ENCODE measurements around the gene NAA38.
"Not testable (repeated sequence)": the region's sequence is repeated elsewhere in the genome, so short reads cannot be mapped to it uniquely, and the experiment has no call there.

Gene NAA38

GRCh38 chr17:7809791-7810343, 47.5 kb downstream of the NAA38 start:
- H3K4me3 ChIP-seq (ENCODE audit: low read depth, low read length); POLR2A ChIA-PET; H3K9me3 ChIP-seq (ENCODE audit: control insufficient read depth, insufficient read depth, low read depth, low read length); H3K36me3 ChIP-seq (ENCODE audit: control insufficient read depth in 2 of 2, insufficient read depth in 1 of 2, low read length in 2 of 2); H3K4me1 ChIP-seq (ENCODE audit: control insufficient read depth, insufficient read depth, low read length); CTCF ChIA-PET; H3K27ac ChIP-seq (ENCODE audit: extremely low read depth, low read depth, low read length): not testable (repeated sequence)
- peak; percentile 71 for TF ChIP-seq ZNF121 (tag by site-specific recombination; IDR thresholded peaks at IDR 0.05)

GRCh38 chr17:7809086-7809790, 48.1 kb downstream of the NAA38 start:
- Histone ChIP-seq H3K4me1 (ENCODE audit: control insufficient read depth, insufficient read depth, low read length) (no peaks in the 10 kb centered on the region), H3K4me3 (ENCODE audit: low read depth, low read length) (no peak overlapping the region), H3K9me3 (ENCODE audit: control insufficient read depth, insufficient read depth, low read depth, low read length) (no peaks in the 10 kb centered on the region), H3K27ac (ENCODE audit: extremely low read depth, low read depth, low read length) (no peak overlapping the region), H3K36me3 (ENCODE audit: control insufficient read depth in 2 of 2, insufficient read depth in 1 of 2, low read length in 2 of 2) (no peaks in the 10 kb centered on the region)
- ChIA-PET CTCF (interaction anchor here (0.6 to 0.8 kb wide), 2 partner anchors 232 to 344 kb away, joined by 3 to 4 read pairs; no protein-coding TSS in a partner anchor), POLR2A (interaction anchor here (0.6 kb wide), 1 partner anchor 8 kb away, joined by 3 read pairs; no protein-coding TSS in a partner anchor)
- TF ChIP-seq ZNF837 (tag by site-specific recombination; IDR thresholded peaks at IDR 0.05) (no peak), HOXA7 (CRISPR knock-in tag; IDR thresholded peaks at IDR 0.05; ENCODE audit: borderline replicate concordance) (no peak), KLF17 (tag by site-specific recombination; IDR thresholded peaks at IDR 0.05) (no peak), ZNF596 (tag by site-specific recombination; IDR thresholded peaks at IDR 0.05) (no peak), ZNF214 (tag by site-specific recombination; IDR thresholded peaks at IDR 0.05; ENCODE audit: borderline replicate concordance) (no peak), ZNF639 (tag by site-specific recombination; IDR thresholded peaks at IDR 0.05) (no peak), ZNF560 (tag by site-specific recombination; IDR thresholded peaks at IDR 0.05; ENCODE audit: borderline replicate concordance) (no peak), GLIS2 (tag by site-specific recombination; IDR thresholded peaks at IDR 0.05) (no peak), YY2 (tag by site-specific recombination; IDR thresholded peaks at IDR 0.05) (no peak), ZBTB44 (tag by site-specific recombination; IDR thresholded peaks at IDR 0.05) (no peak), RBAK (tag by site-specific recombination; IDR thresholded peaks at IDR 0.05) (no peak), KLF10 (tag by site-specific recombination; IDR thresholded peaks at IDR 0.05) (no peak), ZNF175 (tag by site-specific recombination; IDR thresholded peaks at IDR 0.05) (no peak), ZNF501 (tag by site-specific recombination; IDR thresholded peaks at IDR 0.05) (no peak), ZNF843 (tag by site-specific recombination; IDR thresholded peaks at IDR 0.05) (no peak), ZNF24 (tag by site-specific recombination; IDR thresholded peaks at IDR 0.05) (no peak)

GRCh38 chr17:7807206-7807605, 50.2 kb downstream of the NAA38 start:
- TF ChIP-seq ZNF404 (tag by site-specific recombination; IDR thresholded peaks at IDR 0.05) (no peak), ZFHX2 (tag by site-specific recombination; conservative IDR thresholded peaks at IDR 0.05) (peak; percentile 48), ZNF514 (tag by site-specific recombination; IDR thresholded peaks at IDR 0.05) (no peak), EGR2 (tag by site-specific recombination; IDR thresholded peaks at IDR 0.05; ENCODE audit: low read depth) (peak; percentile 71), ATF2 (tag by site-specific recombination; IDR thresholded peaks at IDR 0.05; ENCODE audit: low read depth) (no peak), MEIS1 (CRISPR knock-in tag; IDR thresholded peaks at IDR 0.05; ENCODE audit: borderline replicate concordance) (no peak)
- H3K27ac ChIP-seq (ENCODE audit: extremely low read depth, low read depth, low read length): no peak overlapping the region
- CTCF ChIA-PET: no interaction called here
- no peak overlapping the region for H3K4me3 ChIP-seq (ENCODE audit: low read depth, low read length)
- H3K4me1 ChIP-seq (ENCODE audit: control insufficient read depth, insufficient read depth, low read length): no peaks in the 10 kb centered on the region
- no peaks in the 10 kb centered on the region for H3K36me3 ChIP-seq (ENCODE audit: control insufficient read depth in 2 of 2, insufficient read depth in 1 of 2, low read length in 2 of 2)
- H3K9me3 ChIP-seq (ENCODE audit: control insufficient read depth, insufficient read depth, low read depth, low read length): no peaks in the 10 kb centered on the region
- POLR2A ChIA-PET: no interaction called here

All from HEK293 (cell line).